WTC11 (cell line): ENCODE data around the gene APH1B.

Experiments
- TF ChIP-seq, protein P1 (sequence below): fragments of 200-600 bp; IDR thresholded peaks from 2 replicates; pipeline ENCODE4 v1.8.0; 2022; ENCODE audit warnings: antibody characterized with exemption
- TF ChIP-seq, protein P2 (sequence below): sonication (generic); formaldehyde crosslinking; IDR thresholded peaks from 2 replicates; pipeline ENCODE4 v1.8.0; 2022; ENCODE audit warnings: mild to moderate bottlenecking, missing genetic modification reagents

DNA sequence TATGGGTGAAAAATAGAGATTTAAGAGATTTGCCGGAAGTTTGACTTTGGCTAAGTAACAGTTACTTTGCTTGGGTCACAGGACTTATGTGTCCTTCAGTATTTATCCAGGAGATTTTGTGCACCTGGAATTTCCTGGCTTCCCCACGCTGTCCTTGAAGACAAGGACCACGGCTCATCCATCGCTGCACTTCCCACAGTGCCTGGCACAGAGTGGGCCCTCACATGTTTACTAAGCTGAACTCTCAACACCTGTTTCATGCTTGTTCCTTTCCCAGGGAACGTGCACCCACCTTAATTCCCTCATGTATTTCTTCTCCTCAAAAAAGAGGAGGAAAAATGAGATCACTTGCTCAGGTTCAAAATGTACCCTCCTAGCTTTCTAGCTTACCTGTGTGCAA lies 72.2 kb downstream of the APH1B start:
- TF ChIP-seq, protein P1, sequence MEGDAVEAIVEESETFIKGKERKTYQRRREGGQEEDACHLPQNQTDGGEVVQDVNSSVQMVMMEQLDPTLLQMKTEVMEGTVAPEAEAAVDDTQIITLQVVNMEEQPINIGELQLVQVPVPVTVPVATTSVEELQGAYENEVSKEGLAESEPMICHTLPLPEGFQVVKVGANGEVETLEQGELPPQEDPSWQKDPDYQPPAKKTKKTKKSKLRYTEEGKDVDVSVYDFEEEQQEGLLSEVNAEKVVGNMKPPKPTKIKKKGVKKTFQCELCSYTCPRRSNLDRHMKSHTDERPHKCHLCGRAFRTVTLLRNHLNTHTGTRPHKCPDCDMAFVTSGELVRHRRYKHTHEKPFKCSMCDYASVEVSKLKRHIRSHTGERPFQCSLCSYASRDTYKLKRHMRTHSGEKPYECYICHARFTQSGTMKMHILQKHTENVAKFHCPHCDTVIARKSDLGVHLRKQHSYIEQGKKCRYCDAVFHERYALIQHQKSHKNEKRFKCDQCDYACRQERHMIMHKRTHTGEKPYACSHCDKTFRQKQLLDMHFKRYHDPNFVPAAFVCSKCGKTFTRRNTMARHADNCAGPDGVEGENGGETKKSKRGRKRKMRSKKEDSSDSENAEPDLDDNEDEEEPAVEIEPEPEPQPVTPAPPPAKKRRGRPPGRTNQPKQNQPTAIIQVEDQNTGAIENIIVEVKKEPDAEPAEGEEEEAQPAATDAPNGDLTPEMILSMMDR, result no peak
- TF ChIP-seq, protein P2, sequence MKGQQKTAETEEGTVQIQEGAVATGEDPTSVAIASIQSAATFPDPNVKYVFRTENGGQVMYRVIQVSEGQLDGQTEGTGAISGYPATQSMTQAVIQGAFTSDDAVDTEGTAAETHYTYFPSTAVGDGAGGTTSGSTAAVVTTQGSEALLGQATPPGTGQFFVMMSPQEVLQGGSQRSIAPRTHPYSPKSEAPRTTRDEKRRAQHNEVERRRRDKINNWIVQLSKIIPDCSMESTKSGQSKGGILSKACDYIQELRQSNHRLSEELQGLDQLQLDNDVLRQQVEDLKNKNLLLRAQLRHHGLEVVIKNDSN (CRISPR knock-in tag), result no peak
